GM20000 (cell line): ENCODE results near the gene SYCP2.
A peak's percentile ranks its signal among the peaks of the same experiment; 100 is the strongest.

Experiments used
- DNase-seq: peaks from one replicate; pipeline ENCODE4 v3.0.0; 2012; ENCODE audit warnings: low spot score
- CTCF ChIP-seq: IDR thresholded peaks from 2 replicates; pipeline ENCODE4 v1.5.1; 2012; ENCODE audit warnings: mild to moderate bottlenecking, control low read depth; ENCODE audit errors: extremely low read depth, missing control alignments

The SYCP2 gene

GRCh38 chr20:59949911-59950310 lies 16.5 kb upstream of the SYCP2 start:
- DNase-seq, result no peak

GRCh38 chr20:59948828-59949720 lies 15.6 kb upstream of the SYCP2 start:
- peak; percentile 58 for TF ChIP-seq CTCF
- no peak for DNase-seq

More at GRCh38 chr20:59949911-59950310, 16.5 kb upstream of the SYCP2 start:
- no peak for TF ChIP-seq CTCF

- DNase-seq, result no peak
- TF ChIP-seq CTCF, result no peak
These were observed 14.8 kb upstream of the SYCP2 start for GRCh38 chr20:59948212-59948611.

GRCh38 chr20:59947376-59947775 lies 13.9 kb upstream of the SYCP2 start:
- DNase-seq, result no peak
- TF ChIP-seq CTCF, result no peak

- no peak for TF ChIP-seq CTCF
- no peak for DNase-seq
These were observed 12.3 kb upstream of the SYCP2 start for GRCh38 chr20:59945731-59946130.

- DNase-seq, result no peak
- no peak for TF ChIP-seq CTCF
These were observed 11.7 kb upstream of the SYCP2 start for GRCh38 chr20:59945175-59945574.

- no peak for DNase-seq
- no peak for TF ChIP-seq CTCF
These were observed 11.3 kb upstream of the SYCP2 start for GRCh38 chr20:59944726-59945125.
